ENCODE data around the gene E2F3.

The E2F3 gene

DNA sequence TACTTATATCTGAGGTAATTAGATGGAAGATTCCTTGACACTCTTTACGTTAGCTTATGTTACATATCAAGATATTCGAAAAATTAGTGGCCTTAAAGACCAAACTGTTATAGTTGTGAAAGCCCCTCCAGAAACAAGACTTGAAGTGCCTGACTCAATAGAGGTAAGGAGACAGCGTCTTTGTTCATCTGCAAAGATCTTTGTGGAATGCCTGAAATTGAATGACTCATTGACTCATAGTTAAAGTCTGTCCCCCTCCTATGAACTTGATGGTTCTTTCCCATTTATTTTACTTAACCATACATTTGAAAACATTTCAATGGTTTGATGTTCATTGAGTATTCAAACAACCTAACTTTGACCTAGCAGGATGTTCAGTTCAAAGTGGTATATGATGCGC lies 85.0 kb downstream of the E2F3 start:
- Histone ChIP-seq H3K4me1 (ENCODE audit: control insufficient read depth, insufficient read depth, low read length) (0 out of 2 replicates have a peak, but pooled peaks cover 6% of the 10 kb centered on the region), H3K4me3 (ENCODE audit: low read depth, low read length) (no peak overlapping the region), H3K9me3 (ENCODE audit: control insufficient read depth, insufficient read depth, low read depth, low read length) (no peaks in the 10 kb centered on the region), H3K27ac (ENCODE audit: extremely low read depth, low read depth, low read length) (no peak overlapping the region), H3K36me3 (ENCODE audit: control insufficient read depth in 2 of 2, insufficient read depth in 1 of 2, low read length in 2 of 2) (peaks cover 58 to 94% of the 10 kb centered on the region in 2 experiments)
- ChIA-PET CTCF (interaction anchor here (0.6 to 1.2 kb wide), 2 partner anchors 15 to 41 kb away, joined by 3 to 6 read pairs; no protein-coding TSS in a partner anchor), POLR2A (no interaction called here)
- TF ChIP-seq ZBTB17 (tag by site-specific recombination; IDR thresholded peaks at IDR 0.05) (no peak), MZF1 (tag by site-specific recombination; IDR thresholded peaks at IDR 0.05; ENCODE audit: borderline replicate concordance) (no peak)
- TF ChIP-seq, protein P1, sequence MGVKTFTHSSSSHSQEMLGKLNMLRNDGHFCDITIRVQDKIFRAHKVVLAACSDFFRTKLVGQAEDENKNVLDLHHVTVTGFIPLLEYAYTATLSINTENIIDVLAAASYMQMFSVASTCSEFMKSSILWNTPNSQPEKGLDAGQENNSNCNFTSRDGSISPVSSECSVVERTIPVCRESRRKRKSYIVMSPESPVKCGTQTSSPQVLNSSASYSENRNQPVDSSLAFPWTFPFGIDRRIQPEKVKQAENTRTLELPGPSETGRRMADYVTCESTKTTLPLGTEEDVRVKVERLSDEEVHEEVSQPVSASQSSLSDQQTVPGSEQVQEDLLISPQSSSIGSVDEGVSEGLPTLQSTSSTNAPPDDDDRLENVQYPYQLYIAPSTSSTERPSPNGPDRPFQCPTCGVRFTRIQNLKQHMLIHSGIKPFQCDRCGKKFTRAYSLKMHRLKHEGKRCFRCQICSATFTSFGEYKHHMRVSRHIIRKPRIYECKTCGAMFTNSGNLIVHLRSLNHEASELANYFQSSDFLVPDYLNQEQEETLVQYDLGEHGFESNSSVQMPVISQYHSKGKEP (tag by site-specific recombination; IDR thresholded peaks at IDR 0.05): no peak

DNA sequence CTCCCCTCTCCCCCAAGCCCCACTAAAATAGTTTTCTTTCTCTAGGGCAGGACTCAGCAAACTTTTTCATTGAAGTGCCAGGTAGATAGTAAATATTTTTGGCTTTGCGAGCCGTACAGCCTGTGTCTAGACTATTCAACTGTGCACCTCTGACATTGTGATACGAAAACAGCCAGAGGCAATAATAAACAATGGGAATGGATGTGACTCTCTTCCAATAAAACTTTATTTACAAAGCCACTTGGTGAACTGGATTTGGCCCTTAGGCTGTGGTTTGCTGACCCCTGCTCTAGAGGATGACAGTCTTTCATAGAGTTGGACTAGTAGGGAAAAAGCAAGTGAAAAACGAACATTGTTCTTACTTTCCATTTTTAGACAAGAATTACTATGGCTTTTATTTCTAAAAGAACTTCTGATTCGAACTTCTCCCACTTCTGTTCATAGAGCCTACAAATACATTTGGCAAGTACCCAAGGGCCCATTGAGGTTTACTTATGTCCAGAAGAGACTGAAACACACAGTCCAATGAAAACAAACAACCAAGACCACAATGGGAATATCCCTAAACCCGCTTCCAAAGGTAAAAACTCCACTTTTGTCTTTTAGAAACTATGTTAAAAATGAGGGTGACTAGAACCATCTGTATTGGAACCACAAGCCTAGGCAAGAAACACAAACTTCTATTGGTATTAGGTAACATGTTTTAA lies 86.1 kb downstream of the E2F3 start:
- no peak overlapping the region for H3K27ac ChIP-seq (ENCODE audit: extremely low read depth, low read depth, low read length)
- no peak overlapping the region for H3K4me3 ChIP-seq (ENCODE audit: low read depth, low read length)
- no peaks in the 10 kb centered on the region for H3K9me3 ChIP-seq (ENCODE audit: control insufficient read depth, insufficient read depth, low read depth, low read length)
- H3K4me1 ChIP-seq (ENCODE audit: control insufficient read depth, insufficient read depth, low read length): 0 out of 2 replicates have a peak, but pooled peaks cover 6% of the 10 kb centered on the region
- TF ChIP-seq ZNF174 (tag by site-specific recombination; IDR thresholded peaks at IDR 0.05) (no peak), RBAK (tag by site-specific recombination; IDR thresholded peaks at IDR 0.05) (no peak), ZNF701 (tag by site-specific recombination; IDR thresholded peaks at IDR 0.05) (no peak), ZFP41 (tag by site-specific recombination; IDR thresholded peaks at IDR 0.05; ENCODE audit: borderline replicate concordance) (no peak), OVOL3 (tag by site-specific recombination; IDR thresholded peaks at IDR 0.05) (no peak), ZNF624 (tag by site-specific recombination; IDR thresholded peaks at IDR 0.05) (no peak)
- TF ChIP-seq, protein P2, sequence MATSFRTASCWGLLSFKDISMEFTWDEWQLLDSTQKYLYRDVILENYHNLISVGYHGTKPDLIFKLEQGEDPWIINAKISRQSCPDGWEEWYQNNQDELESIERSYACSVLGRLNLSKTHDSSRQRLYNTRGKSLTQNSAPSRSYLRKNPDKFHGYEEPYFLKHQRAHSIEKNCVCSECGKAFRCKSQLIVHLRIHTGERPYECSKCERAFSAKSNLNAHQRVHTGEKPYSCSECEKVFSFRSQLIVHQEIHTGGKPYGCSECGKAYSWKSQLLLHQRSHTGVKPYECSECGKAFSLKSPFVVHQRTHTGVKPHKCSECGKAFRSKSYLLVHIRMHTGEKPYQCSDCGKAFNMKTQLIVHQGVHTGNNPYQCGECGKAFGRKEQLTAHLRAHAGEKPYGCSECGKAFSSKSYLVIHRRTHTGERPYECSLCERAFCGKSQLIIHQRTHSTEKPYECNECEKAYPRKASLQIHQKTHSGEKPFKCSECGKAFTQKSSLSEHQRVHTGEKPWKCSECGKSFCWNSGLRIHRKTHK (tag by site-specific recombination; IDR thresholded peaks at IDR 0.05): no peak
- TF ChIP-seq, protein P3, sequence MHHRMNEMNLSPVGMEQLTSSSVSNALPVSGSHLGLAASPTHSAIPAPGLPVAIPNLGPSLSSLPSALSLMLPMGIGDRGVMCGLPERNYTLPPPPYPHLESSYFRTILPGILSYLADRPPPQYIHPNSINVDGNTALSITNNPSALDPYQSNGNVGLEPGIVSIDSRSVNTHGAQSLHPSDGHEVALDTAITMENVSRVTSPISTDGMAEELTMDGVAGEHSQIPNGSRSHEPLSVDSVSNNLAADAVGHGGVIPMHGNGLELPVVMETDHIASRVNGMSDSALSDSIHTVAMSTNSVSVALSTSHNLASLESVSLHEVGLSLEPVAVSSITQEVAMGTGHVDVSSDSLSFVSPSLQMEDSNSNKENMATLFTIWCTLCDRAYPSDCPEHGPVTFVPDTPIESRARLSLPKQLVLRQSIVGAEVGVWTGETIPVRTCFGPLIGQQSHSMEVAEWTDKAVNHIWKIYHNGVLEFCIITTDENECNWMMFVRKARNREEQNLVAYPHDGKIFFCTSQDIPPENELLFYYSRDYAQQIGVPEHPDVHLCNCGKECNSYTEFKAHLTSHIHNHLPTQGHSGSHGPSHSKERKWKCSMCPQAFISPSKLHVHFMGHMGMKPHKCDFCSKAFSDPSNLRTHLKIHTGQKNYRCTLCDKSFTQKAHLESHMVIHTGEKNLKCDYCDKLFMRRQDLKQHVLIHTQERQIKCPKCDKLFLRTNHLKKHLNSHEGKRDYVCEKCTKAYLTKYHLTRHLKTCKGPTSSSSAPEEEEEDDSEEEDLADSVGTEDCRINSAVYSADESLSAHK (tag by site-specific recombination; IDR thresholded peaks at IDR 0.05): no peak
- TF ChIP-seq, protein P4, sequence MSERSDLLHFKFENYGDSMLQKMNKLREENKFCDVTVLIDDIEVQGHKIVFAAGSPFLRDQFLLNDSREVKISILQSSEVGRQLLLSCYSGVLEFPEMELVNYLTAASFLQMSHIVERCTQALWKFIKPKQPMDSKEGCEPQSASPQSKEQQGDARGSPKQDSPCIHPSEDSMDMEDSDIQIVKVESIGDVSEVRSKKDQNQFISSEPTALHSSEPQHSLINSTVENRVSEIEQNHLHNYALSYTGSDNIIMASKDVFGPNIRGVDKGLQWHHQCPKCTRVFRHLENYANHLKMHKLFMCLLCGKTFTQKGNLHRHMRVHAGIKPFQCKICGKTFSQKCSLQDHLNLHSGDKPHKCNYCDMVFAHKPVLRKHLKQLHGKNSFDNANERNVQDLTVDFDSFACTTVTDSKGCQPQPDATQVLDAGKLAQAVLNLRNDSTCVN (tag by site-specific recombination; optimal IDR thresholded peaks at IDR 0.05): no peak
- POLR2A ChIA-PET: no interaction called here
- CTCF ChIA-PET: interaction anchor here (1.2 kb wide), 1 partner anchor 40 kb away, joined by 6 read pairs; no protein-coding TSS in a partner anchor
- peaks cover 51 to 95% of the 10 kb centered on the region in 2 experiments for H3K36me3 ChIP-seq (ENCODE audit: control insufficient read depth in 2 of 2, insufficient read depth in 1 of 2, low read length in 2 of 2)

DNA sequence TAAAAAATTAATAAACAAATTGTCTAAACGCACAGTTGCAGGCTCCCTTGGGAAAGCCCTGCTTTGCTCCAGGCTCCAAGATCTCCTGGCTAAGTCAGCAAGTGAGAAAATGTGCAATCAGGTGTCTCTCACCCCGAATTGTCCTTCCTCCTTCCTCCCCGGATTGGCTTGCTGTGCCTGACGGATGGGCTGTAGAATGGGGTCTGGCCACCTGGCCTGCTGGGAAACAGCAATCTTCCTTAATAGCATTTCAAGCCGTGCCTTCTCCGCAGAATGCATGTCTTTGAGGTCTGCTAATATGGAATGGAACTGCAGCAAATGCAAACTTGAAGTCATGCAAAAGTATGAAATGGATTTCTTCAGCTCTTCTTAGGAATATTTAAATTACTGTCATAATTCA lies 88.9 kb downstream of the E2F3 start:
- ChIA-PET POLR2A (no interaction called here), CTCF (no interaction called here)
- Histone ChIP-seq H3K9me3 (ENCODE audit: control insufficient read depth, insufficient read depth, low read depth, low read length) (no peaks in the 10 kb centered on the region), H3K36me3 (ENCODE audit: control insufficient read depth in 2 of 2, insufficient read depth in 1 of 2, low read length in 2 of 2) (peaks cover 27 to 72% of the 10 kb centered on the region in 2 experiments), H3K4me3 (ENCODE audit: low read depth, low read length) (no peak overlapping the region), H3K27ac (ENCODE audit: extremely low read depth, low read depth, low read length) (no peak overlapping the region), H3K4me1 (ENCODE audit: control insufficient read depth, insufficient read depth, low read length) (0 out of 2 replicates have a peak, but pooled peaks cover 6% of the 10 kb centered on the region)
- TF ChIP-seq TCF7L2 (IDR thresholded peaks at IDR 0.05; ENCODE audit: borderline replicate concordance, low read depth, low read length): no peak
- TF ChIP-seq, protein P5, sequence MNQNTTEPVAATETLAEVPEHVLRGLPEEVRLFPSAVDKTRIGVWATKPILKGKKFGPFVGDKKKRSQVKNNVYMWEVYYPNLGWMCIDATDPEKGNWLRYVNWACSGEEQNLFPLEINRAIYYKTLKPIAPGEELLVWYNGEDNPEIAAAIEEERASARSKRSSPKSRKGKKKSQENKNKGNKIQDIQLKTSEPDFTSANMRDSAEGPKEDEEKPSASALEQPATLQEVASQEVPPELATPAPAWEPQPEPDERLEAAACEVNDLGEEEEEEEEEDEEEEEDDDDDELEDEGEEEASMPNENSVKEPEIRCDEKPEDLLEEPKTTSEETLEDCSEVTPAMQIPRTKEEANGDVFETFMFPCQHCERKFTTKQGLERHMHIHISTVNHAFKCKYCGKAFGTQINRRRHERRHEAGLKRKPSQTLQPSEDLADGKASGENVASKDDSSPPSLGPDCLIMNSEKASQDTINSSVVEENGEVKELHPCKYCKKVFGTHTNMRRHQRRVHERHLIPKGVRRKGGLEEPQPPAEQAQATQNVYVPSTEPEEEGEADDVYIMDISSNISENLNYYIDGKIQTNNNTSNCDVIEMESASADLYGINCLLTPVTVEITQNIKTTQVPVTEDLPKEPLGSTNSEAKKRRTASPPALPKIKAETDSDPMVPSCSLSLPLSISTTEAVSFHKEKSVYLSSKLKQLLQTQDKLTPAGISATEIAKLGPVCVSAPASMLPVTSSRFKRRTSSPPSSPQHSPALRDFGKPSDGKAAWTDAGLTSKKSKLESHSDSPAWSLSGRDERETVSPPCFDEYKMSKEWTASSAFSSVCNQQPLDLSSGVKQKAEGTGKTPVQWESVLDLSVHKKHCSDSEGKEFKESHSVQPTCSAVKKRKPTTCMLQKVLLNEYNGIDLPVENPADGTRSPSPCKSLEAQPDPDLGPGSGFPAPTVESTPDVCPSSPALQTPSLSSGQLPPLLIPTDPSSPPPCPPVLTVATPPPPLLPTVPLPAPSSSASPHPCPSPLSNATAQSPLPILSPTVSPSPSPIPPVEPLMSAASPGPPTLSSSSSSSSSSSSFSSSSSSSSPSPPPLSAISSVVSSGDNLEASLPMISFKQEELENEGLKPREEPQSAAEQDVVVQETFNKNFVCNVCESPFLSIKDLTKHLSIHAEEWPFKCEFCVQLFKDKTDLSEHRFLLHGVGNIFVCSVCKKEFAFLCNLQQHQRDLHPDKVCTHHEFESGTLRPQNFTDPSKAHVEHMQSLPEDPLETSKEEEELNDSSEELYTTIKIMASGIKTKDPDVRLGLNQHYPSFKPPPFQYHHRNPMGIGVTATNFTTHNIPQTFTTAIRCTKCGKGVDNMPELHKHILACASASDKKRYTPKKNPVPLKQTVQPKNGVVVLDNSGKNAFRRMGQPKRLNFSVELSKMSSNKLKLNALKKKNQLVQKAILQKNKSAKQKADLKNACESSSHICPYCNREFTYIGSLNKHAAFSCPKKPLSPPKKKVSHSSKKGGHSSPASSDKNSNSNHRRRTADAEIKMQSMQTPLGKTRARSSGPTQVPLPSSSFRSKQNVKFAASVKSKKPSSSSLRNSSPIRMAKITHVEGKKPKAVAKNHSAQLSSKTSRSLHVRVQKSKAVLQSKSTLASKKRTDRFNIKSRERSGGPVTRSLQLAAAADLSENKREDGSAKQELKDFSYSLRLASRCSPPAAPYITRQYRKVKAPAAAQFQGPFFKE (tag by site-specific recombination; IDR thresholded peaks at IDR 0.05; ENCODE audit: borderline replicate concordance): no peak
- TF ChIP-seq WT1 (tag by site-specific recombination; IDR thresholded peaks at IDR 0.05): no peak
- TF ChIP-seq ZFHX2 (tag by site-specific recombination; conservative IDR thresholded peaks at IDR 0.05): no peak
- no peak for TF ChIP-seq ZNF341 (tag by site-specific recombination; IDR thresholded peaks at IDR 0.05; ENCODE audit: low read depth)
